Amniotic stem cell (primary cell): ENCODE data around the gene TAS2R39.

Experiments used
- DNase-seq: peaks from one replicate; lab custom pipeline; 2025; lab: John Stamatoyannopoulos, UW

The TAS2R39 gene

DNA sequence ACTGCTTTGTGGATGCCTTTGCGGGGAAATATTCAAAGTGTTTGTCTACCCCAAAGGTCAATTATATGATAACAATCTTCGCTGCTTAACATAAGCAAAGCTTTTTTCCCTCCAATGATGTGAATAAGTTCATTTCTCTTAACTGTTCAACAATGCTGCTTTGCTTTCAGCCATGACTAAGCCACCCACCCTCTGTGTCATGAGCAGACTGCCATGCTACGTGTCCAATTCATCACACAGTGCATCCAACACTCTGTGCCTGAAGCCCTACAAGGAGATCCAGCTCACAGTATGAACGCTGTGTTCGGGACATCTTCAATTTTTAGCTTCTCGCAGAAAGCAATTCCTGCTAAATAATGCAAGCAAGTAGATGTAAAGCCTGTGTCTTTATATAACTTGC, 32.9 kb downstream of the TAS2R39 start:
- DNase-seq = no peak

DNA sequence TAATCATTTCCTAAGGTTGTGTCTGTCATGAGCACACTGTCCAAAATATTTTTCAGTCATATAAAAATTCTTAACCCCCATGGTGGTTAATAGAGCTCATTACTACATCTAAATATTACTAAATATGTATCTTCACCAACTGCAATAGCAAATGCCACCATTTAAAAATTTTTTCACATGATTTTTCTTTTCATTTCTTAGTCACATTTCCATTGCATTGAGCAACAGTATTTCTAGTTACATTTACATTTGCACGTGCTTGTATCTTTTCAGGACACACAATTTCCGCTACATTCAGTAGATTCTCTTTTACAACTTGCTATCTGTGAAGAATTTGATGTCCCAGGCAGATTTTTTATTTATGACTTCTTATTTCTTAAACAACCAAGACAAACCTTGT, 33.5 kb downstream of the TAS2R39 start:
- DNase-seq = no peak

DNA sequence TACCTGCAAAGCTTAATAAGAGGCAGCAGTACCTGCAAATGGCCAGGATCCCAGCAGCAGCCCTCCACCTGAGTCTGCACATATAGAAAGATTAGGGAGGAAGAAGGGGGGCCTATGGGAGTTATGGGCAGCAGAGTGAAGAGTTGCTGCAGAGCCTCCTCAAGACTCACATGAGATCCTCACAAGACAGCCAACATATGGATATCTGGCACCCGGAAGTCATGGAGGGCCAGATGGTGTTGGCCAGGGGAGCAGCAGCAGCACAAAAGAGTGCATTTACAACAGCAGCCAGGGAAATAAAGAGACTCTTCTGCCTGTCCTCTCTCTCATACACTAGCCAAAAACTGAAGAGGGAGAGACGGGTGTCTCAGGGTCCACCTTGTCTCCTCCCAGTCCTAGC, 34.6 kb downstream of the TAS2R39 start:
- DNase-seq = no peak

DNA sequence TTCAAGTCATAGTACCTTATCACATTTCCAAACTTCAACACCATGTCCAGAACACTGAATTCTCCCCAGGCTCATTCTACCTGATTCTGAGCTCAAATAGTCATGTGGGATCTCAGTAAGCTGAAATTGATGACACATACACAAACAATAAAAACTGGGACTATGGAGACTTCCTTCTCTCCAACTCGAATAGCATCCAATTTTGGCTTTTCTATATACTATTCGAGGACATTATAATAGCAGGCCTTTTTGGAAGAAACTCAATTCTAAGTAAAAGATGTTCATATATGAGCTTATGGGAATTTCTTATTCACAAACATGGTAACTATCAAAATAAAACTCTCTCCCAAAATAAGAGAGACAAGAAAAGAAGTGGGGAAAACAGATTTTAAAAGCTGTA, 38.1 kb downstream of the TAS2R39 start:
- DNase-seq = no peak

DNA sequence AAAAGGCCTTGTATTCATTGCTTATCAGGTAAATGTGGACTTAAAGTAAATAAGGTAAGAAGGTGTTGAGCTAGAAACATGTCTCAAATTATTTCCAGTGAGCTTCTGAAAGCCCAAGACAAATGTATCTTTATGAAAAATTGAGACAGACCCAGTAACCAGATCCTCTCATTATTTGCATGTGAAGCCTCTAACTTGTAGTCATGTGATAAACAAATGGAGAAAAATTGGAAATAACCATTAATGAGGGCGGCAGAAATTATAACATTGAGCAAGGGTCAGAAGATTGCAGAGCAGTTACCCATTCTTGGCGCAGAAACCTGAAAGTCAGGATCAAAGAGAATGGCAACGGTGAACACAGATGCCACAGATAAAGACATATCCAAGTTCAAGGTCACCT, 38.5 kb downstream of the TAS2R39 start, which contains the start of gene TAS2R40:
TAS2R40 (plus strand) TSS at position 301 of the 400 bp plus-strand sequence; CDS start at position 343, 42 bp downstream.
- no peak for DNase-seq

DNA sequence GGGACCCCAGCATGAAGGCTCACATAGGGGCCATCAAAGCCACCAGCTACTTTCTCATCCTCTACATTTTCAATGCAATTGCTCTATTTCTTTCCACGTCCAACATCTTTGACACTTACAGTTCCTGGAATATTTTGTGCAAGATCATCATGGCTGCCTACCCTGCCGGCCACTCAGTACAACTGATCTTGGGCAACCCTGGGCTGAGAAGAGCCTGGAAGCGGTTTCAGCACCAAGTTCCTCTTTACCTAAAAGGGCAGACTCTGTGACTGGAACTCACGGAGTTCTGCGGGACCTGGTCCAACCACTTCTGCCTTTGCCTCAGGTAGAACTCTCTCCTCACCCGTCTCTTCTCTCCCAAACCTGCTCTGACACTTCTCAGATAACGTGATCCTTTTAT, 39.6 kb downstream of the TAS2R39 start:
- DNase-seq = no peak

DNA sequence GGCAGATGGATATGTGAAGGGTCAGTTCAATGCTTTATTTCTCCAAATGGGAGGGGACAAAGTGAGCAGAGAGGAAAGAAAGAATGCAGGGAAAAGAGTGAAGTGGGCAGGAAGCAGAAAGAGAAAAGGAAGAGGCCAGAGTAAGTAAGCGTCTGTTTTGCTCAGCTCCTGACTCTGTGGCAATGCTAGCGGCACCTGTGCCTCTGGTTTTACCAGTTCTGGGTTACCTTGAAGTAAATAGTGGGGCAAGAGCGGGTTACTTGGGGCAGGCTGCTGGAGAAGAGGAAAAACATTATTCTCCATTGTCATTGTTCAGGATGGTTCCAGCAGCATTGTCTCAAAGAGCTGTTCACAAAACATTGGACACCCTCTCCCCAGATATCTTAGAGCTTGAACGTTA, 40.6 kb downstream of the TAS2R39 start:
- DNase-seq = no peak

DNA sequence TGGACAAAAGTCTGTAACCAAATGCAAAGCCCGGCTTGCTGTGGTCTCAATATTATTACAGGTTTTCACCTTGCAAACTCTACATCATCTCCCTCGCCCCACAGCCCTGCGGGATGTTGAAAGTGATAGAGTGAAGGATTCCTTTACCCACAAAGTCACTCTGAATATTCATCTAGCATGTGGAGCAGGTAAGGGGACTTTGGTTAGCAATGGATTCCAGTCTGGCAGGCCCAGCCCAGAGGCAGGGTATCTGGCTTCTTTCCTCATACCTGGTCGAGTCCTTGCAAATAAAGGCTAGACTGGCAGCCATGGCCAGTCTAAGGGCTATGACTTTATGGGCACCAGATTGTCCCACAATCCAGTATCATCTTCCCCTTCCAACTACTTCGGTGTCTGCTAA, 41.8 kb downstream of the TAS2R39 start:
- no peak for DNase-seq

DNA sequence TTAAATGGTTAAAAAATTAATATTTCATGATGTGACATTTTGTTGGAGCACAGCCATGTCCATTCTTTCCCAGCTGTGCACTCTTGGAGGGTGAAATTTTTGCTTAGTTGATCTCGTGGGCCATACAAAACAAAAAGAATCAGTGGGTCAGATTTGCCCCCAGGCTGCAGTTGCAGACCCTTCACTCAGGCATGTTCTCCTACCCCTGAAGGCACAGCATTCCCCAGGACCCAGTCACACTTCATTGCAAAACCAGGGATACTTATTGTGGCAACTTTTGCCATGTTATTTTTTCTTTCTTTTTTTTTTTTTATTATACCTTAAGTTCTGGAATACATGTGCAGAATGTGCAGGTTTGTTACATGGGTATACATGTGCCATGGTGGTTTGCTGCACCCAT, 44.6 kb downstream of the TAS2R39 start:
- DNase-seq = no peak

DNA sequence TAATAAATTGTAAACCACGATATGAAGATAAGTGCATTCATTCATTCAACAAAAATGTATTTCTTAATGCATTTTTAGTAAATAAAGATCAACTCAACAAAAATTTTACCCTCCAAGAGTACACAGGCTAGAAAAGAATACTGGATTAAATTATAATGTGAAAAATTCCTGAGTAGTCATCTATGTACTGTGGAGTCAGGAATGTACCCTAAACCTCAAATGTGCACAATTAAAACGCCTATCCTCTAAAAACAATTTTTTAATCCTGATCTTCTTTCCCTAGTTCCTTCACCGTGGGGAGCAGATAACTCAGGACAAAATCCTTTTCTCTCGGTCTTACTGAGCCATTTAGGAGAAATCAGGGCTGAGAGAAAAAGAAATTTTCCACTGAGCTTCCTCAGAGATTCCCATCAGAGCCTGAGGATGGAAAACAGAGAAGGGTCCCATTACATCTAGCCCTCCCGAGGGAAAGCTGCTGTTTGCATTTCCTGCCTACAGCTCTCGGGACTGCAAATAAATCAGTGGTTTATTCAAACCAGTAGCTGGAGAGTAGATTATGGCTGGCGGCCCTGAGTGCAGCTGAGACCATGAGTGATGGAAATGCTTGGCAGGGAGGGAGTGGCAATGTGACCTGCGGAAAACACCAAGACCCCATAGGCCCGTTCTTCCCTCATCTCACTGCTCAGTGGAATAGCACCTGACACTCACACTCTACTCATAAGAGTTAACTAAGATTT, 46.0 kb downstream of the TAS2R39 start:
- DNase-seq = no peak

DNA sequence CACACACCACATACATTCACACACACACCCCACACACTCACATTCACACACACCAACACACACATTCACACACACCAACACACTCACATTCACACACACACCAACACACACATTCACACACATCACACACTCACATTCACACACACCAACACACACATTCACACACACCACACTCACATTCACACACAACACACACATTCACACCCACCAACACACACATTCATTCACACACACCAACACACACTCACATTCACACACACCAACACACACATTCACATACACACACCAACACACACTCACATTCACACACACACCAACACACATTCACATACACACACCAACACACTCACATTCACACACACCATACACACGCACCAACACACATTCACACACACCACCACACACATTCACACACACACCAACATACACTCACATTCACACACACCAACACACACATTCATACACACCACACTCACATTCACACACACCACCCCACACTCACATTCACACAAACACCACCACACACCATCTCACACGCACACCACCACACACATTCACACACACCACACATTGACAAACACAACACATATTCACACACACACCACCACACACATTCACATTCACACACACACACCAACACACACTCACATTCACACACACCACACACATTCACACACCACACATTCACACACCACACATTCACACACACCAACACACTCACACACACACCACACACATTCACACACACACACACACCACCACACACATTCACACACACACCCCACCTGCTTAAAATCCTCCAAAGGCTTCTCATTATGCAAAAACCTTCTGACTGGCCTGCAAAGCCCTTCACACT, 47.6 kb downstream of the TAS2R39 start:
- DNase-seq = no peak
